22Rv1 (cell line): ENCODE measurements around the gene TENT5A.

Experiments
- CTCF ChIP-seq: fragments of 450-650 bp; IDR thresholded peaks from 2 replicates; pipeline ENCODE4 v1.5.1; 2017; ENCODE audit warnings: mild to moderate bottlenecking
- ZFX ChIP-seq: fragments of 450-650 bp; IDR thresholded peaks from 2 replicates; pipeline ENCODE4 v1.6.1; 2017; ENCODE audit warnings: antibody characterized with exemption, borderline replicate concordance

GRCh38 chr6:81772741-81773140, 20.3 kb upstream of the TENT5A start:
- TF ChIP-seq CTCF (no peak), ZFX (no peak)
